PFSK-1 (cell line): ENCODE measurements around the gene HOXA13.

ENCODE experiments used
- FOXP2 ChIP-seq: optimal IDR thresholded peaks from 2 replicates; pipeline ENCODE3; 2011; ENCODE audit warnings: borderline replicate concordance, control low read depth, inconsistent platforms; ENCODE audit not compliant: insufficient read depth; ENCODE audit errors: extremely low read length, extremely low read depth
- POLR2AphosphoS5 ChIP-seq: IDR thresholded peaks from 2 replicates; pipeline ENCODE4 v1.6.1; 2012; ENCODE audit warnings: low read depth, mild to moderate bottlenecking, control low read depth, low read length, moderate library complexity
- SIN3A ChIP-seq: IDR thresholded peaks from 2 replicates; pipeline ENCODE4 v1.6.1; 2012; ENCODE audit warnings: mild to moderate bottlenecking, low read length, moderate library complexity, borderline replicate concordance; ENCODE audit not compliant: insufficient read depth
- TAF1 ChIP-seq: IDR thresholded peaks from 2 replicates; pipeline ENCODE4 v1.6.1; 2012; ENCODE audit warnings: low read length, control low read depth, borderline replicate concordance; ENCODE audit not compliant: insufficient read depth
- TF ChIP-seq, protein P1 (sequence below), 2 experiments: IDR thresholded peaks; 2 replicates each; pipeline versions ENCODE4 v1.6.1 to v1.8.0; 2011 to 2012; ENCODE audit warnings: low read depth in 2 of 2, low read length in 2 of 2, control low read depth in 1 of 2, inconsistent platforms in 1 of 2, mild to moderate bottlenecking in 1 of 2, moderate library complexity in 1 of 2; ENCODE audit not compliant: insufficient read depth in 1 of 2

The HOXA13 gene

DNA sequence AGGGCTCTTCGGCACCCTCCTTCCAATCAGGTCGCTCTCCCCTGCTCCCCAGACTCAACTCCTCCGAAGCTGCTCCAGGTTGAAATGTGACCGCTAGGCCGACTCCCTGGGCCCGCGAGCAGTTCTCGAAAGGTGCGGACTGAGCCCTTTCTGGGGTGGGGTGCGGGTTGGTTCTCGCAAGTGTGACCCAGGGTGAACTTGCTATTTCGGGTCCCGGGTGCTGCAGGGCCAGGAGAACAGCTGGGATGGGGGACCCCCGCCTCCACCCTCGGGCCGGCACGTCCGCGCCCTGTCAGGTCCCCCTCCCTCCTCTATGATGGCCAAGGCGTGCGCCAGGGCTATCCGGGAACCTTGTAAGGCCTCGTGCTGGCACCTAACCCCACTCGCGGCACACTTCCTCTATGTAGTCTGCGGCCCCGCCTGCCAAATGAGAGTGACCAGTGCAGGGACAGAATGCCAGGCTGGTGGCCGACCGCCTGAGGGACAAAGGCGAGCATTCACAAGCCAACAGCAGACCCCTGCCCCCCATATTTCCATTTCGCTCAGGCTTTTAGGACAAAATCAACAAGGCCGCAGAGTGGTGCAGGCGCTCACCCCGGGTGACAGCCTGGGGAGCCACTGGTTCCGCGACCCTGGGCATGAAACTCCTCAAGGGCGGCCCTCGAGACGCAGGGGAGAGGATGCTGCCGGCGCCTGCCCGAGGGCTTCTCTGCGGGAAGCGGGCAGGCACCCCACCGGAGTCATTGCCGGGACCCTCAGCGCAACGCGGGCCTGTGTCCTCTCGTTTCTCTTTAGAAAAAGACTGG is 13.7 kb upstream of the HOXA13 start:
- TF ChIP-seq, protein P1, sequence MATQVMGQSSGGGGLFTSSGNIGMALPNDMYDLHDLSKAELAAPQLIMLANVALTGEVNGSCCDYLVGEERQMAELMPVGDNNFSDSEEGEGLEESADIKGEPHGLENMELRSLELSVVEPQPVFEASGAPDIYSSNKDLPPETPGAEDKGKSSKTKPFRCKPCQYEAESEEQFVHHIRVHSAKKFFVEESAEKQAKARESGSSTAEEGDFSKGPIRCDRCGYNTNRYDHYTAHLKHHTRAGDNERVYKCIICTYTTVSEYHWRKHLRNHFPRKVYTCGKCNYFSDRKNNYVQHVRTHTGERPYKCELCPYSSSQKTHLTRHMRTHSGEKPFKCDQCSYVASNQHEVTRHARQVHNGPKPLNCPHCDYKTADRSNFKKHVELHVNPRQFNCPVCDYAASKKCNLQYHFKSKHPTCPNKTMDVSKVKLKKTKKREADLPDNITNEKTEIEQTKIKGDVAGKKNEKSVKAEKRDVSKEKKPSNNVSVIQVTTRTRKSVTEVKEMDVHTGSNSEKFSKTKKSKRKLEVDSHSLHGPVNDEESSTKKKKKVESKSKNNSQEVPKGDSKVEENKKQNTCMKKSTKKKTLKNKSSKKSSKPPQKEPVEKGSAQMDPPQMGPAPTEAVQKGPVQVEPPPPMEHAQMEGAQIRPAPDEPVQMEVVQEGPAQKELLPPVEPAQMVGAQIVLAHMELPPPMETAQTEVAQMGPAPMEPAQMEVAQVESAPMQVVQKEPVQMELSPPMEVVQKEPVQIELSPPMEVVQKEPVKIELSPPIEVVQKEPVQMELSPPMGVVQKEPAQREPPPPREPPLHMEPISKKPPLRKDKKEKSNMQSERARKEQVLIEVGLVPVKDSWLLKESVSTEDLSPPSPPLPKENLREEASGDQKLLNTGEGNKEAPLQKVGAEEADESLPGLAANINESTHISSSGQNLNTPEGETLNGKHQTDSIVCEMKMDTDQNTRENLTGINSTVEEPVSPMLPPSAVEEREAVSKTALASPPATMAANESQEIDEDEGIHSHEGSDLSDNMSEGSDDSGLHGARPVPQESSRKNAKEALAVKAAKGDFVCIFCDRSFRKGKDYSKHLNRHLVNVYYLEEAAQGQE (IDR thresholded peaks at IDR 0.05; ENCODE audit: insufficient read depth in 1 of 2, low read depth in 2 of 2, low read length in 2 of 2) = no peak
- TF ChIP-seq SIN3A (no peak), POLR2AphosphoS5 (no peak), TAF1 (no peak), FOXP2 (no peak)

DNA sequence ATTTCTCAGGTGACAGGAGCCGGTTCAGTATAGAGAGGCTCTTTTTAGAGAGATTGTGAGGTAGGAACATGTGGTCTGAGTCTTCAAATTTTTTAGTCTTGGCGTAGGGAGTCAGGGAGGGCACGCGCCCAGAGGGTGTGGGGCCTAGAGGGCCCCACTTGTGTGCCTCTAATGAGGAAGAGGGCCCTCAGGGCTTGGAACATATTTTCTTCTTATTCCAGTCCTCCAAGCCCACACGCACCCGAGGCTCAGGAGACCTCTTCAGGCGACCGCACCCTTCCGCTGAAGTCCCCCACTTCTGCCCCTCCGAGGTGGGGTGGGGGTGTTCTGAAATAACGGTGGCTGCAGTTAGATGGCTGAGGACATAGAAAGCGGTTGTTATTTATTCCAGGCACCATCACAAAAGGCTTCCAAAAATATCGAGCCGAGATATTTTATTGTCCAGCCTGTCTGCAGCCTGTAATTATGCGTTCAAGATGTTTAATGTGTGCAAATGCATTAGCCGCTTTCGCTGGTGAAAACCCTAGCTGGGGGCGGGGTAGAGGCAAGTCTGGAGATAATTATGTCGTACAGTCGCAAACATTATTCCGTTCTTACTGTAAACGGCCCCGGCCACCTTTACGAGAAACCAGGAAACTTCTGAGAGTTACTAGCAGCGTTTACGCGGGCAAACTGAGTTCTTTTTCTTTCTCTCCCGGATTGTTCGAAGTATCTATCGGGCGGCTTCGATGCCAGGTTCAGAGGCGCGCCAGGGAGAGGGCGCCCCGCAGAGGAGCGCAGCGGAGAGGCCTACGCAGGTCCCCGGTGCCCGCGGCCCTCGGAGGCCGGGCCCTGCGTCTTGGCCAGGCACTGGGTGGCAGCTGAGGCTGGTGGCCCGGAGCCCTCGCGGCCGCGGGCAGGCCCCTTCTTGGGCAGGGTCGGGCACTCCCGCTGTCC is 12.9 kb upstream of the HOXA13 start:
- TF ChIP-seq, protein P1 (IDR thresholded peaks at IDR 0.05; ENCODE audit: insufficient read depth in 1 of 2, low read depth in 2 of 2, low read length in 2 of 2) = no peak
- TF ChIP-seq FOXP2 (no peak), TAF1 (no peak)

DNA sequence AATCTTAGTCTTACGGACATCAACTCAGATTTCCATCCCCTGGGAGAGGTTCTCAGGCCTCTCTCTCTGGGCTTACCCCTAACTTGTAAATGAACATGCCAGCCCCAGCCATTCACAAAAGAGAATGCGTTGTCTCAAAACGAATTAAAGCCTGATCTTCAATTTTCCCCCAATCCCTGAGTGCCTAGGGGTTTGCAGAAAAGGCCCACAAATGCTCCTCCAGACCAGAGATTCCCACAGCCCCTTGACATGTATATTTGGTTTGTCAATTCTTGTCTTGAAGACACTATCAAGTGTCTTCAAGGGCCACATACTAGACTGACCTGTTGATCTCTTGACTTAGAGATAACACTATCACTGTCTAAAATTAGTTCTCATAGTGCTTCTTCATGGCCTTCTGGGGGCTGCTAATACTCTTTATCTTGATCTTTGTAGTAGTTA is 11.9 kb upstream of the HOXA13 start:
- TF ChIP-seq TAF1 = no peak
- TF ChIP-seq, protein P1 (IDR thresholded peaks at IDR 0.05; ENCODE audit: insufficient read depth in 1 of 2, low read depth in 2 of 2, low read length in 2 of 2) = no peak

DNA sequence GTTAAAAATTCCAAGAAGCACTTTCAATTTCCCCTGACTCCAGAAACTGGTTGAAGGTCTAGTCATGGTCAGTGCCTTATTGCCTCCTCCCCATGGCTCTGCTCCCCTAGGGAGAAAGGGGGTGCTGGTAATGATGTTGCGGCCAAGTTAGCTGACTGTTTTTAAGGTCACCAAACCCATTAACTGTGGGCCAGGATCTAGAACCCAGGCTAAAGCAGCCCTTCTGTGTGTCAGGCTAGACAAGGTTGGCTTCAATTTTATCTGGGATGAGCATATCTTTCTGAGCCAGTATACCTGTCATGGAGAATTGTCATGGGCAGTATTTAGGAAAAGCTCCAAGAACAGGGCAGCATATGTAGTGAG is 11.2 kb upstream of the HOXA13 start:
- TF ChIP-seq SIN3A = no peak
- no peak for TF ChIP-seq POLR2AphosphoS5
- no peak for TF ChIP-seq TAF1
- no peak for TF ChIP-seq FOXP2
- TF ChIP-seq, protein P1 (IDR thresholded peaks at IDR 0.05; ENCODE audit: insufficient read depth in 1 of 2, low read depth in 2 of 2, low read length in 2 of 2) = no peak
